KOPT-K1 (cell line): Measurements from ENCODE around the gene ACAT2.

Source experiments
- H3K27ac ChIP-seq: fragments of 200-600 bp; sonication (generic); 2 replicates; pipeline ENCODE4 v1.5.1; 2016; ENCODE audit warnings: antibody characterized with exemption, mild to moderate bottlenecking, low read depth, low read length; ENCODE audit not compliant: poor library complexity, severe bottlenecking
- H3K36me3 ChIP-seq: fragments of 200-600 bp; sonication (generic); 2 replicates; pipeline ENCODE4 v1.5.1; 2017; ENCODE audit warnings: antibody characterized with exemption, mild to moderate bottlenecking, low read length, moderate library complexity; ENCODE audit not compliant: insufficient read depth
- H3K9me3 ChIP-seq: fragments of 200-600 bp; sonication (generic); 2 replicates; pipeline ENCODE4 v1.5.1; 2017; ENCODE audit warnings: antibody characterized with exemption, low read length, mild to moderate bottlenecking; ENCODE audit not compliant: insufficient read depth, poor library complexity, severe bottlenecking

Gene ACAT2

DNA sequence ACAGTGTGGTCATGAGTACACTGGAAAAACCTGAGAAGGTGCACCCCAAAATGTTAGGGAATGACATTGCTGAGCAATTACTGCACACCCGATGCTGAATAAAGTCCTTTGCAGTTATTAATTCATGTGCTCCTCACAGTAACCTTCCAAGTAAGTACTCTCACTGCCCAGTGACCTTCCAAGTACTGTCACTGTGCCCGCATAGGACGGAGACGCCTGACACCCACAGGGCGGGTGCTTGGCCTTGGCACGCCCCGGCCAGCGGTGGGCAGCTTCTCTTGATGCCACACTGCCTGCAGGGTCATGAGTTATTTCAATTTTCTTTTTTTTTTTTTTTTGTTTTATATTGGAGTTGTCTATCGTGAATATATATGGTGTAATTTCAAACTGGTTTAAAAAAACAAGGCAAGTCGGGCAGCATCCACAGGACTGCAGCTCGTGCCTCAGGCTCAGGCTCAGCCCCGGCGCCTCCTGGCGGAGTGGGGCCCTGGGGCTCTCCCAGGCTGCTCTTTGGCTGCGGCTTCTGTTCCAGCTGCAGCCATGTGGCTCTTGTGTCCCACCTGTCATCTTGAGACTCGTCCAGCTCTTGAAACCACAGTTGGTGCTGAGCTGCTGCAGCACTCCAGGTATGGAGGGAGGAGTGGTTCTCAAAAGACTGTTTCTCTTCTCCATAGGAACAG, 65.3 kb downstream of the ACAT2 start:
- H3K27ac ChIP-seq, result no peak overlapping the region
- no peaks in the 10 kb centered on the region for H3K36me3 ChIP-seq
- H3K9me3 ChIP-seq, result no peaks in the 10 kb centered on the region

DNA sequence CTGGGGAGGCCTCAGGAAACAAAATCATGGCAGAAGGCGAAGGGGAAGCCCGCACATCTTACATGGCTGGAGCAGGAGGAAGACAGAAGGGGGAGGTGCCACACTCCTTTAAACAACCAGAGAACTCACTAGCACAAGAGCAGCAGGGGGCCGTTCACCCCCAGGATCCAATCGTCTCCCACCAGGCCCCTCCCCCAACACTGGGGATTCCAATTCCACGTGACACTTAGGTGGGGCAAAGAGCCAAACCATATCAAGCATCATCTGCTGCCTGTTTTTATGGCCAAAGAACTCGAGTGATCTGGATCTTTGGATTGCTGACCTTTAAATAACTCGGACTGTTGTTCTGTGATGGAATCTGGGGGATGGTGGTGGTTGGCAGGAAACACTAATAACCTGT, 66.2 kb downstream of the ACAT2 start:
- H3K27ac ChIP-seq, result no peak overlapping the region

More for the DNA sequence above, 66.2 kb downstream of the ACAT2 start:
- Histone ChIP-seq H3K36me3 (no peaks in the 10 kb centered on the region), H3K9me3 (no peaks in the 10 kb centered on the region)
